Upper lobe of right lung (tissue), 1 donor: ENCODE data around the gene NUDT6. TPM values are rescaled to one million over a fixed set of nuclear protein-coding genes. Genes with fewer than 3 reads are reported as not detected.

Experiments
- ATAC-seq: fragments of 200-7000 bp; cut with Tn5 transposase; one replicate; pipeline ENCODE4 v1.9.1; 2020; ENCODE audit warnings: mild to moderate bottlenecking, moderate library complexity
- DNase-seq: peaks from one replicate; pipeline ENCODE4 v3.0.0-alpha.2; 2020
- H3K27ac ChIP-seq: fragments of 200-600 bp; one replicate; pipeline ENCODE4 v1.8.0; 2022
- H3K27me3 ChIP-seq: fragments of 200-600 bp; one replicate; pipeline ENCODE4 v1.8.0; 2022; ENCODE audit warnings: mild to moderate bottlenecking
- H3K36me3 ChIP-seq: fragments of 200-600 bp; one replicate; pipeline ENCODE4 v1.8.0; 2022
- H3K4me1 ChIP-seq: fragments of 200-600 bp; one replicate; pipeline ENCODE4 v1.8.0; 2022
- H3K4me3 ChIP-seq: fragments of 200-600 bp; one replicate; pipeline ENCODE4 v1.8.0; 2022; ENCODE audit warnings: mild to moderate bottlenecking
- H3K9me3 ChIP-seq: fragments of 200-600 bp; one replicate; pipeline ENCODE4 v1.8.0; 2022
- intact Hi-C: fragments of 100-400 bp; cut with DNase I; formaldehyde crosslinking; loops from one replicate; pipeline ENCODE4 v1.11.0; 2022
- total RNA-seq: library from RNA; stranded (reverse); fragmentation: NEBNext Ultra II Directional; extraction: Animal tissue kit (Norgen Biotek cat#: 25700); gene quantifications from one replicate; pipeline ENCODE4 v1.2.1, GENCODE V29; 2021
- TF ChIP-seq, protein P1 (sequence below): fragments of 200-600 bp; IDR thresholded peaks from one replicate; pipeline ENCODE4 v1.8.0; 2022; ENCODE audit warnings: antibody characterized with exemption
- donor health status: DM: no; HTN: yes; CAD: no; lungs with severe emphysema.

NUDT6 gene
- total RNA-seq, 1 donor from 2014 or later = 3.8 TPM

GRCh38 chr4:122908223-122908622 is 14.2 kb downstream of the NUDT6 start:
- TF ChIP-seq, protein P1, sequence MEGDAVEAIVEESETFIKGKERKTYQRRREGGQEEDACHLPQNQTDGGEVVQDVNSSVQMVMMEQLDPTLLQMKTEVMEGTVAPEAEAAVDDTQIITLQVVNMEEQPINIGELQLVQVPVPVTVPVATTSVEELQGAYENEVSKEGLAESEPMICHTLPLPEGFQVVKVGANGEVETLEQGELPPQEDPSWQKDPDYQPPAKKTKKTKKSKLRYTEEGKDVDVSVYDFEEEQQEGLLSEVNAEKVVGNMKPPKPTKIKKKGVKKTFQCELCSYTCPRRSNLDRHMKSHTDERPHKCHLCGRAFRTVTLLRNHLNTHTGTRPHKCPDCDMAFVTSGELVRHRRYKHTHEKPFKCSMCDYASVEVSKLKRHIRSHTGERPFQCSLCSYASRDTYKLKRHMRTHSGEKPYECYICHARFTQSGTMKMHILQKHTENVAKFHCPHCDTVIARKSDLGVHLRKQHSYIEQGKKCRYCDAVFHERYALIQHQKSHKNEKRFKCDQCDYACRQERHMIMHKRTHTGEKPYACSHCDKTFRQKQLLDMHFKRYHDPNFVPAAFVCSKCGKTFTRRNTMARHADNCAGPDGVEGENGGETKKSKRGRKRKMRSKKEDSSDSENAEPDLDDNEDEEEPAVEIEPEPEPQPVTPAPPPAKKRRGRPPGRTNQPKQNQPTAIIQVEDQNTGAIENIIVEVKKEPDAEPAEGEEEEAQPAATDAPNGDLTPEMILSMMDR = no peak
- no peaks in the 10 kb centered on the region for H3K4me1 ChIP-seq
- no peaks in the 10 kb centered on the region for H3K27me3 ChIP-seq
- peaks cover 6% of the 10 kb centered on the region for H3K36me3 ChIP-seq
- H3K27ac ChIP-seq = no peak overlapping the region
- DNase-seq (no peak), ATAC-seq (no peak)
- intact Hi-C loops = no loop called here
- no peak overlapping the region for H3K4me3 ChIP-seq
- no peaks in the 10 kb centered on the region for H3K9me3 ChIP-seq

GRCh38 chr4:122906859-122907305 is 15.5 kb downstream of the NUDT6 start:
- no peak for DNase-seq
- intact Hi-C loops = no loop called here
- Histone ChIP-seq H3K27me3 (no peaks in the 10 kb centered on the region), H3K9me3 (no peaks in the 10 kb centered on the region), H3K4me3 (no peak overlapping the region), H3K4me1 (no peaks in the 10 kb centered on the region), H3K36me3 (peaks cover 3% of the 10 kb centered on the region), H3K27ac (no peak overlapping the region)
- no peak for ATAC-seq
- TF ChIP-seq, protein P1 = no peak

DNA sequence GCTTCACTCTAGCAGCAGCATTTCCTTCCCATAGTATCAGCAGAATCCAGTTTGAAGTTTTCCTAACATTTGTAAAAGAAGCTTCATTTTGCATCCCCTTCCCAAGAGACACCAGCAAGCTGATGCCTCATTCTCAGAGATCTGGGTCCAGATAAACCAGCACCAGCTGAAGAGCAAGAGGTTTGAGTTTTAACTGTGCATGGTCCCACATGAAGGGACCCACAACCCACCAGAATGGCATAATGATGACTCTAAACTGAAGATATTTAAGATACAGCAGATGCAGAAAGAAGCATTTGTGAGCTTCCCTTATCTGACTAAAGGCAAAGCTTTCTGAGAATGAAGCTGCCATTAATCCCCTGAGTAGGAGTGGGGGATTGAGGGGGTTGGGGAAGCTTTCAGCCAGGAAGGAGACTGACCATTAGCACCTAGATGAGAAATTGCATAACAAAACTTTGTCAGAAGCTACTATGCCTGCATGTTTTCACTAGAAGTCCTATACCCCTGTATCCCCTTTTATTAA is 18.6 kb downstream of the NUDT6 start:
- no peak overlapping the region for H3K4me3 ChIP-seq
- TF ChIP-seq, protein P1 = no peak

GRCh38 chr4:122901247-122902010 is 21.0 kb downstream of the NUDT6 start:
- DNase-seq = no peak
- TF ChIP-seq, protein P1 = no peak

More for the DNA sequence above, 18.6 kb downstream of the NUDT6 start:
- ATAC-seq (no peak), DNase-seq (no peak)
- no peaks in the 10 kb centered on the region for H3K27me3 ChIP-seq
- H3K27ac ChIP-seq = no peak overlapping the region
- H3K36me3 ChIP-seq = no peaks in the 10 kb centered on the region
- no peaks in the 10 kb centered on the region for H3K9me3 ChIP-seq
- intact Hi-C loops = no loop called here
- no peaks in the 10 kb centered on the region for H3K4me1 ChIP-seq

GRCh38 chr4:122900314-122900713 is 22.1 kb downstream of the NUDT6 start:
- Histone ChIP-seq H3K36me3 (no peaks in the 10 kb centered on the region), H3K4me3 (no peak overlapping the region), H3K27me3 (no peaks in the 10 kb centered on the region), H3K9me3 (no peaks in the 10 kb centered on the region), H3K27ac (no peak overlapping the region), H3K4me1 (no peaks in the 10 kb centered on the region)
- TF ChIP-seq, protein P1 = no peak
- DNase-seq (no peak), ATAC-seq (no peak)
- intact Hi-C loops = no loop called here

More at GRCh38 chr4:122901247-122902010, 21.0 kb downstream of the NUDT6 start:
- no peaks in the 10 kb centered on the region for H3K9me3 ChIP-seq
- H3K4me1 ChIP-seq = no peaks in the 10 kb centered on the region
- H3K36me3 ChIP-seq = no peaks in the 10 kb centered on the region
- H3K27ac ChIP-seq = no peak overlapping the region
- no peak overlapping the region for H3K4me3 ChIP-seq
- ATAC-seq = no peak
- intact Hi-C loops = no loop called here
- no peaks in the 10 kb centered on the region for H3K27me3 ChIP-seq
